Left cardiac atrium (tissue), 4 donors: ENCODE data around the gene DEFB129. TPM values are rescaled to one million over a fixed set of nuclear protein-coding genes. Genes with fewer than 3 reads are reported as not detected.
"Not testable (repeated sequence)": the region's sequence is repeated elsewhere in the genome, so short reads cannot be mapped to it uniquely, and the experiment has no call there.

Source experiments
- ATAC-seq, 2 donors: fragments of 200-7000 bp; cut with Tn5 transposase; one replicate each; pipeline ENCODE4 v1.9.1; 2020; ENCODE audit warnings: mild to moderate bottlenecking in 2 of 2, moderate library complexity in 2 of 2
- DNase-seq: peaks from one replicate; pipeline ENCODE4 v3.0.0-alpha.2; 2020
- intact Hi-C, 2 donors: fragments of 100-400 bp; cut with DNase I; formaldehyde crosslinking; loops; one replicate each; pipeline versions ENCODE4 v1.14.1 to v1.15.1; 2022 to 2023
- long read RNA-seq: library from polyadenylated mRNA; unstranded; transcript quantifications from one replicate; pipeline ENCODE4 v2.0.0, GENCODE V29; 2021
- total RNA-seq, 2 donors: library from RNA; stranded (reverse); fragmentation: NEBNext Ultra II Directional; extraction: Animal tissue kit (Norgen Biotek cat#: 25700); gene quantifications; one replicate each; pipeline ENCODE4 v1.2.1, GENCODE V29; 2021
- donor health status: DM: no; HTN: yes; CAD: no.
- donor health status: DM: no; HTN: yes; CAD: no; lungs with severe emphysema.
- donor health status: DM: yes; HTN: yes; CAD: no.
- donor health status: Dilated cardiomyopathy.

The DEFB129 gene
- not detected for total RNA-seq
- long read RNA-seq, result 0 reads

- DNase-seq (no peak), ATAC-seq (no peak)
- intact Hi-C loops, result no loop called here
Measured at GRCh38 chr20:226958-227357, at the start of gene DEFB129. DEFB129 (plus strand) TSS chr20:227258; CDS start chr20:227289, 31 bp downstream.

- DNase-seq (no peak), ATAC-seq (no peak)
- intact Hi-C loops, result no loop called here
Measured at GRCh38 chr20:184288-184687, 42.8 kb upstream of the DEFB129 start.

GRCh38 chr20:187733-188132 is 39.3 kb upstream of the DEFB129 start:
- DNase-seq (no peak), ATAC-seq (no peak)
- intact Hi-C loops, result no loop called here

- no peak for DNase-seq
- no peak for ATAC-seq
- intact Hi-C loops, result no loop called here
Measured at GRCh38 chr20:189611-190010, 37.4 kb upstream of the DEFB129 start, which contains the start of gene DEFB128. DEFB128 (minus strand) TSS chr20:189711; CDS start chr20:189623, 88 bp downstream.

- DNase-seq, result no peak
- ATAC-seq, result no peak
- intact Hi-C loops, result no loop called here
Measured at GRCh38 chr20:198225-198624, 28.8 kb upstream of the DEFB129 start.

GRCh38 chr20:199996-200395 is 27.1 kb upstream of the DEFB129 start:
- no peak for DNase-seq
- intact Hi-C loops, result no loop called here
- ATAC-seq, result no peak

GRCh38 chr20:203630-204029 is 23.4 kb upstream of the DEFB129 start:
- intact Hi-C loops, DNase-seq, ATAC-seq: not testable (repeated sequence)

- peak; percentile 79 to 90 for ATAC-seq
- DNase-seq, result no peak
- intact Hi-C loops, result no loop called here
Measured at GRCh38 chr20:208942-209566, 18.0 kb upstream of the DEFB129 start.

- no peak for DNase-seq
- intact Hi-C loops, result no loop called here
- no peak for ATAC-seq
Measured at GRCh38 chr20:210809-211502, 16.1 kb upstream of the DEFB129 start.

- DNase-seq, result no peak
- intact Hi-C loops, result no loop called here
- no peak for ATAC-seq
Measured at GRCh38 chr20:214383-214782, 12.7 kb upstream of the DEFB129 start.

- DNase-seq (no peak), ATAC-seq (no peak)
- intact Hi-C loops, result no loop called here
Measured at GRCh38 chr20:215796-216195, 11.3 kb upstream of the DEFB129 start.

- ATAC-seq (peak; percentile 58 to 72), DNase-seq (no peak)
- intact Hi-C loops, result no loop called here
Measured at GRCh38 chr20:217266-217665, 9.8 kb upstream of the DEFB129 start.

GRCh38 chr20:219290-220115 is 7.6 kb upstream of the DEFB129 start:
- peak; percentile 35 to 72 for ATAC-seq
- no peak for DNase-seq
- intact Hi-C loops, result no loop called here

- intact Hi-C loops, result no loop called here
- ATAC-seq (no peak), DNase-seq (no peak)
Measured at GRCh38 chr20:221258-221830, 5.7 kb upstream of the DEFB129 start.

GRCh38 chr20:225879-226278 is 1.2 kb upstream of the DEFB129 start:
- ATAC-seq, DNase-seq, intact Hi-C loops: not testable (repeated sequence)

- ATAC-seq (no peak), DNase-seq (no peak)
- intact Hi-C loops, result no loop called here
Measured at GRCh38 chr20:227439-228105, 514 bp downstream of the DEFB129 start.

- intact Hi-C loops, result no loop called here
- ATAC-seq (peak in 1 of 2 donors; percentile 71), DNase-seq (no peak)
Measured at GRCh38 chr20:235891-236290, 8.8 kb downstream of the DEFB129 start.

- intact Hi-C loops, result no loop called here
- DNase-seq (no peak), ATAC-seq (peak; percentile 74 to 85)
Measured at GRCh38 chr20:237489-237888, 10.4 kb downstream of the DEFB129 start.

- intact Hi-C loops, result no loop called here
- ATAC-seq, result peak in 1 of 2 donors; percentile 44
- no peak for DNase-seq
Measured at GRCh38 chr20:237929-238328, 10.9 kb downstream of the DEFB129 start.
